ENCODE results near the gene MYBL2. TPM values are rescaled to one million over a fixed set of nuclear protein-coding genes. Genes with fewer than 3 reads are reported as not detected.

The MYBL2 gene
- polyA plus RNA-seq, 3 donors = 22.9 to 33.0 (median 29.3) TPM

GRCh38 chr20:43669332-43669731 is 2.4 kb downstream of the MYBL2 start:
- no peak for DNase-seq (ENCODE audit: extremely low read depth in 1 of 11, low read depth in 9 of 11, low spot score in 4 of 11)

DNA sequence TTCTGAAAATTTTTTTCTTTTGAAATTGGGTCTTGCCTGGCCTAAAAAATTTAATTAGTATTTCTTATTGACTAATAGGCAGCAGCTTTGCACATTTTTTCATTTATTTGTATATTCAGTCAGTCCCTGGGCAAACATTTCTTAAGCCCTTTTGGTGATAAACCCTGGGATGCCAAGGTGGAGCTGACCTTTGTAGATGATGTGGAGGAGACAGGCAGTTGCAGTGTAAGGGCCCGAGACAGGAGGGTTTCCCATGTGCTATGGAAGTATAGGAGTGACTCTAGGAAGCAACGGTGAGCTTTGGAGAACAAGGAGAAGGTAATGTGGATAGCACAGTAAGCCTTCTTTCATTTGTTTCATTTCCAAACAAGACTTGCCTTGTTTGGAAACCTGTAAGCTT is 3.5 kb downstream of the MYBL2 start:
- no peak for DNase-seq (ENCODE audit: extremely low read depth in 1 of 11, low read depth in 9 of 11, low spot score in 4 of 11)

GRCh38 chr20:43676368-43676767 is 9.5 kb downstream of the MYBL2 start:
- DNase-seq (ENCODE audit: extremely low read depth in 1 of 11, low read depth in 9 of 11, low spot score in 4 of 11) = no peak

GRCh38 chr20:43680981-43681380 is 14.1 kb downstream of the MYBL2 start:
- no peak for DNase-seq (ENCODE audit: extremely low read depth in 1 of 11, low read depth in 9 of 11, low spot score in 4 of 11)

DNA sequence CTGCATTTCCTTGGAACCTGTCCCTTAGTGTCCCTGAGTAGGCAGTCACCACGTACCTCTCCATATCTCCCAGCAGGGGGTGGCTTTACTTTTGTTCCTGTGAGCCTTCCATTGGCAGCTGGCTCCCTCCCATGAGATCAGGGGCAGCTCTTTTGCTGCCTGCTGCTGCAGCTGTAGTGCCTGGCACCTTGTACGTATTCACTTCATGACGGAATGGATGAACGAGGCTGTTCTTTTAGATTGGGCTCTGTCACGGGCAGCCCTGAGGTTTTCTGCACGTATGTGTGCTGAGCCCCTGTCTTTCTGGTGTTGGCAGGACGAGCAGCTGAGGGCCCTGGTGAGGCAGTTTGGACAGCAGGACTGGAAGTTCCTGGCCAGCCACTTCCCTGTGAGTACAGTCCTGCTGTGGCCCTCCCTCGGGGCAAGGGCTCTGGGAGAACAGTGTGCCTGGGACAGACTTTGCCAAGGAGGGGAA is 14.6 kb downstream of the MYBL2 start:
- DNase-seq (ENCODE audit: extremely low read depth in 1 of 11, low read depth in 9 of 11, low spot score in 4 of 11) = no peak

GRCh38 chr20:43681991-43682410 is 15.1 kb downstream of the MYBL2 start:
- no peak for DNase-seq (ENCODE audit: extremely low read depth in 1 of 11, low read depth in 9 of 11, low spot score in 4 of 11)

DNA sequence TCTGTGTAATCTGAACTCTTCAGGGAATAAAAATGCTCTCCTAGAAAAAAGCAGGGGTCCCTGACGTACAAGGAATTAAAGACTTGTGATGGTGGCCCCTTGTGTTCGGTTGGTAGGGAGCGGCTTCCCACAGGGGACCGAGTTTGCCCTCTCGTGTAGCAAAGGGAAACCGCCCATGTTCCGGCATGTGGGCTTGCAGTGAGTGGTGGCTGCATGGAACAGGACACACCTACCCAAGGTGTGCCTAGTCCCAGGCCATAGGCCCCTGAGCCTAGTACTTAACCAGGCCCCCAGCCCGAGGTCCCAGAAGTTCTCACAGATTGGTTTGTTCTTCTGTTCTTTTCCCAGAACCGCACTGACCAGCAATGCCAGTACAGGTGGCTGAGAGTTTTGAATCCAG is 15.5 kb downstream of the MYBL2 start:
- DNase-seq (ENCODE audit: extremely low read depth in 1 of 11, low read depth in 9 of 11, low spot score in 4 of 11) = no peak

DNA sequence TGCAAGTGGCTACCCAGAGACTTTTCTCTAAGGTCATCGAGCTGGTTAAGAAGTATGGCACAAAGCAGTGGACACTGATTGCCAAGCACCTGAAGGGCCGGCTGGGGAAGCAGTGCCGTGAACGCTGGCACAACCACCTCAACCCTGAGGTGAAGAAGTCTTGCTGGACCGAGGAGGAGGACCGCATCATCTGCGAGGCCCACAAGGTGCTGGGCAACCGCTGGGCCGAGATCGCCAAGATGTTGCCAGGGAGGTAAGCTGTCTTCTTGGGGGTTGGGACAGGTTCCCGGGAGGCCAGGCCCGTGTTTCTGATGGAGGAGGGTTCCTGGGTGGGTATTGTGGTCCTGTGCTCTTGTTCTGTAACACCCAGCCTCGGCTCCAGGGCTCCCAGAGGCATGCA is 19.9 kb downstream of the MYBL2 start:
- no peak for DNase-seq (ENCODE audit: extremely low read depth in 1 of 11, low read depth in 9 of 11, low spot score in 4 of 11)

DNA sequence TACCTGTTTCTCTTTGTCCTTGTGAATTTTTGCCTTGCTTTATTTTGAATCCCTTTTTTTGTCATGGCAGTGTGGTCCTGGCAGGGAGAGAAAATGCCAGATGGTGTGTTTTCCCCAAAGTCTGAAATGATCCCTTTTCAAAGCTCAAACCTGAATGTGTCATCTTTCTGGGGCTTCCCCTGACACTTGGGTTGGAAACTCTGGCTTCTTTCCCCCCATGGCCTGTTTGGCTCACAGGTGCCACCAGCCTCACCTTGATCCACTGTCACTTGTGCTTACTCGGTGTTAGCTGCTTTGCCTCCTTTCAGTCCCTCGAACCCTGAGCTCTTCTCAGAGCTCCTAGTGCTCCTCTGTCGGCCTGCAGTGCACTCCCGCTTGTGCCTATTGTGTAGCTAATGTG is 22.3 kb downstream of the MYBL2 start:
- DNase-seq (ENCODE audit: extremely low read depth in 1 of 11, low read depth in 9 of 11, low spot score in 4 of 11) = no peak

GRCh38 chr20:43690943-43691598 is 24.2 kb downstream of the MYBL2 start:
- DNase-seq (ENCODE audit: extremely low read depth in 1 of 11, low read depth in 9 of 11, low spot score in 4 of 11) = no peak

GRCh38 chr20:43691928-43692524 is 25.1 kb downstream of the MYBL2 start:
- DNase-seq (ENCODE audit: extremely low read depth in 1 of 11, low read depth in 9 of 11, low spot score in 4 of 11) = no peak

- no peak for DNase-seq (ENCODE audit: extremely low read depth in 1 of 11, low read depth in 9 of 11, low spot score in 4 of 11)
Measured at GRCh38 chr20:43694763-43695162, 27.8 kb downstream of the MYBL2 start.

GRCh38 chr20:43695571-43695970 is 28.7 kb downstream of the MYBL2 start:
- DNase-seq (ENCODE audit: extremely low read depth in 1 of 11, low read depth in 9 of 11, low spot score in 4 of 11) = no peak

- no peak for DNase-seq (ENCODE audit: extremely low read depth in 1 of 11, low read depth in 9 of 11, low spot score in 4 of 11)
Measured at GRCh38 chr20:43699941-43700565, 33.1 kb downstream of the MYBL2 start.

- DNase-seq (ENCODE audit: extremely low read depth in 1 of 11, low read depth in 9 of 11, low spot score in 4 of 11) = no peak
Measured at GRCh38 chr20:43700627-43701026, 33.7 kb downstream of the MYBL2 start.

DNA sequence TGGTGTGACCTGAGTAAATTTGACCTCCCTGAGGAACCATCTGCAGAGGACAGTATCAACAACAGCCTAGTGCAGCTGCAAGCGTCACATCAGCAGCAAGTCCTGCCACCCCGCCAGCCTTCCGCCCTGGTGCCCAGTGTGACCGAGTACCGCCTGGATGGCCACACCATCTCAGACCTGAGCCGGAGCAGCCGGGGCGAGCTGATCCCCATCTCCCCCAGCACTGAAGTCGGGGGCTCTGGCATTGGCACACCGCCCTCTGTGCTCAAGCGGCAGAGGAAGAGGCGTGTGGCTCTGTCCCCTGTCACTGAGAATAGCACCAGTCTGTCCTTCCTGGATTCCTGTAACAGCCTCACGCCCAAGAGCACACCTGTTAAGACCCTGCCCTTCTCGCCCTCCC is 35.6 kb downstream of the MYBL2 start:
- DNase-seq (ENCODE audit: extremely low read depth in 1 of 11, low read depth in 9 of 11, low spot score in 4 of 11) = no peak

DNA sequence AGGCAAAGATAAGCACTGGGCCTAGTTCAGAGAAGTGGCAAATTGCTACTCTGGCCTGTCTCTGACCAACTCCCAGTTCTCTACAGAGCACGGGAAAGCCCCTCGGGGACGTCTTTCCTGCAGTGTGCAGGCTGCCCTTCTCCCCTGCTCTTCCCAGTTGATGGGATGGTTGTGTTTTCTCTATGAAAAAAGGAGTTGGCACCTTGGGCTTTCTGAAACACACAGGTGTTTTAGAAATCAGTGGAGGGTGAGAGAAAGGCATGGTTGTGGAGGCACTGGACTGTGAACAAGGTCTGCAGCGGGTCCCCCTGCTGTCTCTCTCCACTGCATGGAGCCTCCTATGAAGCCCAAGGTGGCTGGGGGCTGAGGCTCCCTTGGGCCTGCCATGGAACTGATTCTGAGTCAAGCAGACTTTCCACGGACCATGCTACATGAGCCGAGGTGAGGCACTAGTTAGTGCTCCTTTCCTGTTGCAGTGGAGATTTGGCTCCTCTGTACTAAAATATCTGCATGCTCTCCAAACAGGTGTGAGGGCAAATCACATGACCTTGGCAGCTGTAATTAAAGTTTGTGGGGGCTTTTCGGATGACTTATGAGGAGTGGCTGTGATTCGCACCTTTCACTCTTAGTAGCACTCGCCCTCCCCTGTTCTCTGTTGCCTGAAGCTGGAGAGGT is 43.6 kb downstream of the MYBL2 start:
- no peak for DNase-seq (ENCODE audit: extremely low read depth in 1 of 11, low read depth in 9 of 11, low spot score in 4 of 11)

- DNase-seq (ENCODE audit: extremely low read depth in 1 of 11, low read depth in 9 of 11, low spot score in 4 of 11) = no peak
Measured at GRCh38 chr20:43711098-43711654, 44.3 kb downstream of the MYBL2 start.

GRCh38 chr20:43715044-43715443 is 48.1 kb downstream of the MYBL2 start:
- no peak for DNase-seq (ENCODE audit: extremely low read depth in 1 of 11, low read depth in 9 of 11, low spot score in 4 of 11)

DNA sequence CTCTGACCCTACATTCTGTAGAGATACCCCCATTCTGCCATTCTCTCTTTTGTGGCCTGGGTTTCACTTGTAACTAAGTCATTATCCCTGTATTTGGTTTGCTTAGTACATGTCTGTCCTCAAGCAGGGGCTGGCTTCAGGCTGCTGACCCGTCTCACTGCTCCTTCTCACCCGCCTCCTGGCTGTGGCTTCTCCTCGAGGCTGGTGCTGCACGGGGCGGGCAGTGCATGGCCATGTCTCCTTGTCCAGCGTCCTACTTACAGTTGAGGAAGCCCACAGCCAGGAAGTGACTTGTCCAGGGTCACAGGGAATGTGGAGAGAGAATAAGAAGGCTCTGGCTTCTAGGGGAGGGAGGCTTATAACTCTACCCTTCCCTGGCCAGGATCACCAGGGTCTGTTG is 48.6 kb downstream of the MYBL2 start:
- no peak for DNase-seq (ENCODE audit: extremely low read depth in 1 of 11, low read depth in 9 of 11, low spot score in 4 of 11)
